ENCODE results near the gene SHKBP1. TPM values are rescaled to one million over a fixed set of nuclear protein-coding genes. Genes with fewer than 3 reads are reported as not detected.
"Not testable (repeated sequence)": the region's sequence is repeated elsewhere in the genome, so short reads cannot be mapped to it uniquely, and the experiment has no call there.

The SHKBP1 gene
- total RNA-seq, 2 experiments from 2014 or later, result 139 to 140 TPM

- DNase-seq (no peak), ATAC-seq (ENCODE audit: low read depth) (no peak)
- Mint-ChIP-seq H3K4me1 (peaks cover 14% of the 10 kb centered on the region), H3K9me3 (no peaks in the 10 kb centered on the region), H3K4me3 (no peak overlapping the region), H3K27me3 (no peaks in the 10 kb centered on the region), H3K36me3 (peaks cover 31% of the 10 kb centered on the region), H3K27ac (no peak overlapping the region)
- POLR2A ChIA-PET, result no interaction called here
Observed at GRCh38 chr19:40583283-40583682, 6.6 kb downstream of the SHKBP1 start.

GRCh38 chr19:40584007-40584406 lies 7.3 kb downstream of the SHKBP1 start:
- no peaks in the 10 kb centered on the region for H3K27me3 Mint-ChIP-seq
- no peak overlapping the region for H3K27ac Mint-ChIP-seq
- peaks cover 30% of the 10 kb centered on the region for H3K36me3 Mint-ChIP-seq
- no peak overlapping the region for H3K4me3 Mint-ChIP-seq
- POLR2A ChIA-PET, result no interaction called here
- ATAC-seq (ENCODE audit: low read depth) (no peak), DNase-seq (no peak)
- H3K9me3 Mint-ChIP-seq, result no peaks in the 10 kb centered on the region
- H3K4me1 Mint-ChIP-seq, result peaks cover 10% of the 10 kb centered on the region

- H3K9me3 Mint-ChIP-seq, result no peaks in the 10 kb centered on the region
- peaks cover 10% of the 10 kb centered on the region for H3K4me1 Mint-ChIP-seq
- POLR2A ChIA-PET, result interaction anchor here (0.7 kb wide), 1 partner anchor 36 kb away, joined by 3 read pairs; no protein-coding TSS in a partner anchor
- peaks cover 30% of the 10 kb centered on the region for H3K36me3 Mint-ChIP-seq
- H3K4me3 Mint-ChIP-seq, result no peak overlapping the region
- no peak for DNase-seq
- no peaks in the 10 kb centered on the region for H3K27me3 Mint-ChIP-seq
- no peak overlapping the region for H3K27ac Mint-ChIP-seq
- ATAC-seq (ENCODE audit: low read depth), result no peak
Observed at GRCh38 chr19:40585241-40585981, 8.7 kb downstream of the SHKBP1 start.

GRCh38 chr19:40585982-40586422 lies 9.3 kb downstream of the SHKBP1 start:
- ATAC-seq (ENCODE audit: low read depth) (no peak), DNase-seq (no peak)
- H3K4me1 Mint-ChIP-seq, result peaks cover 10% of the 10 kb centered on the region
- H3K36me3 Mint-ChIP-seq, result peaks cover 30% of the 10 kb centered on the region
- H3K4me3 Mint-ChIP-seq, result no peak overlapping the region
- POLR2A ChIA-PET, result interaction anchor here (0.7 kb wide), 1 partner anchor 37 kb away, joined by 3 read pairs; no protein-coding TSS in a partner anchor
- H3K27me3 Mint-ChIP-seq, result no peaks in the 10 kb centered on the region
- H3K27ac Mint-ChIP-seq, result no peak overlapping the region
- no peaks in the 10 kb centered on the region for H3K9me3 Mint-ChIP-seq

GRCh38 chr19:40586611-40587010 lies 9.9 kb downstream of the SHKBP1 start:
- DNase-seq, result no peak
- H3K36me3 Mint-ChIP-seq, result peaks cover 30% of the 10 kb centered on the region
- peaks cover 10% of the 10 kb centered on the region for H3K4me1 Mint-ChIP-seq
- no peak for ATAC-seq (ENCODE audit: low read depth)
- no peak overlapping the region for H3K4me3 Mint-ChIP-seq
- no peaks in the 10 kb centered on the region for H3K27me3 Mint-ChIP-seq
- H3K9me3 Mint-ChIP-seq, result no peaks in the 10 kb centered on the region
- POLR2A ChIA-PET, result interaction anchor here (0.5 kb wide), 1 partner anchor 25 kb away, joined by 4 read pairs; no protein-coding TSS in a partner anchor
- no peak overlapping the region for H3K27ac Mint-ChIP-seq

GRCh38 chr19:40588110-40588854 lies 11.6 kb downstream of the SHKBP1 start:
- Mint-ChIP-seq H3K27ac (peak overlapping the region; percentile 7), H3K4me1 (peaks cover 8% of the 10 kb centered on the region), H3K36me3 (peaks cover 28% of the 10 kb centered on the region), H3K9me3 (no peaks in the 10 kb centered on the region), H3K4me3 (no peak overlapping the region), H3K27me3 (no peaks in the 10 kb centered on the region)
- DNase-seq (no peak), ATAC-seq (ENCODE audit: low read depth) (no peak)
- POLR2A ChIA-PET, result no interaction called here

GRCh38 chr19:40588926-40589569 lies 12.4 kb downstream of the SHKBP1 start:
- no peak for ATAC-seq (ENCODE audit: low read depth)
- Mint-ChIP-seq H3K27ac (no peak overlapping the region), H3K36me3 (peaks cover 26% of the 10 kb centered on the region), H3K27me3 (no peaks in the 10 kb centered on the region), H3K4me1 (peaks cover 8% of the 10 kb centered on the region), H3K9me3 (no peaks in the 10 kb centered on the region), H3K4me3 (no peak overlapping the region)
- DNase-seq, result no peak
- POLR2A ChIA-PET, result no interaction called here

- Mint-ChIP-seq H3K27me3 (peaks cover 5% of the 10 kb centered on the region), H3K27ac (no peak overlapping the region), H3K9me3 (no peaks in the 10 kb centered on the region), H3K4me3 (no peak overlapping the region), H3K36me3 (peaks cover 22% of the 10 kb centered on the region), H3K4me1 (peaks cover 15% of the 10 kb centered on the region)
- POLR2A ChIA-PET, result no interaction called here
- ATAC-seq (ENCODE audit: low read depth), result no peak
- DNase-seq, result no peak
Observed at GRCh38 chr19:40589591-40590429, 13.1 kb downstream of the SHKBP1 start.

- ATAC-seq (ENCODE audit: low read depth) (no peak), DNase-seq (no peak)
- H3K36me3 Mint-ChIP-seq, result peaks cover 22% of the 10 kb centered on the region
- POLR2A ChIA-PET, result no interaction called here
- H3K4me1 Mint-ChIP-seq, result peaks cover 16% of the 10 kb centered on the region
- H3K27me3 Mint-ChIP-seq, result peaks cover 5% of the 10 kb centered on the region
- no peak overlapping the region for H3K4me3 Mint-ChIP-seq
- H3K27ac Mint-ChIP-seq, result peak overlapping the region; percentile 30
- H3K9me3 Mint-ChIP-seq, result no peaks in the 10 kb centered on the region
Observed at GRCh38 chr19:40590464-40591265, 14.0 kb downstream of the SHKBP1 start.

GRCh38 chr19:40591724-40592123 lies 15.1 kb downstream of the SHKBP1 start:
- H3K4me3 Mint-ChIP-seq; ATAC-seq (ENCODE audit: low read depth); POLR2A ChIA-PET; H3K27ac Mint-ChIP-seq; DNase-seq; H3K9me3 Mint-ChIP-seq: not testable (repeated sequence)
- H3K27me3 Mint-ChIP-seq, result peaks cover 14% of the 10 kb centered on the region
- H3K4me1 Mint-ChIP-seq, result peaks cover 12% of the 10 kb centered on the region
- peaks cover 15% of the 10 kb centered on the region for H3K36me3 Mint-ChIP-seq

- ATAC-seq (ENCODE audit: low read depth) (peak; percentile 46), DNase-seq (no peak)
- no peaks in the 10 kb centered on the region for H3K9me3 Mint-ChIP-seq
- H3K36me3 Mint-ChIP-seq, result peaks cover 12% of the 10 kb centered on the region
- H3K4me1 Mint-ChIP-seq, result peaks cover 9% of the 10 kb centered on the region
- no peak overlapping the region for H3K4me3 Mint-ChIP-seq
- POLR2A ChIA-PET, result no interaction called here
- peaks cover 16% of the 10 kb centered on the region for H3K27me3 Mint-ChIP-seq
- H3K27ac Mint-ChIP-seq, result no peak overlapping the region
Observed at GRCh38 chr19:40592170-40592569, 15.5 kb downstream of the SHKBP1 start.

GRCh38 chr19:40594255-40594654 lies 17.6 kb downstream of the SHKBP1 start:
- Mint-ChIP-seq H3K4me3 (no peak overlapping the region), H3K36me3 (peaks cover 6% of the 10 kb centered on the region), H3K4me1 (peaks cover 22% of the 10 kb centered on the region), H3K9me3 (no peaks in the 10 kb centered on the region), H3K27me3 (peaks cover 31% of the 10 kb centered on the region), H3K27ac (peak overlapping the region; percentile 4)
- ATAC-seq (ENCODE audit: low read depth) (no peak), DNase-seq (no peak)
- POLR2A ChIA-PET, result no interaction called here

Data from activated naive CD8-positive, alpha-beta T cell treated with anti-CD3 and anti-CD28 coated beads, Interleukin-2, amount 10 ng/mL, durations not matched to agents 7 days and 5 days (primary cell).